RPMI7951 (cell line): ENCODE results near the gene SLC6A3. TPM values are rescaled to one million over a fixed set of nuclear protein-coding genes. Genes with fewer than 3 reads are reported as not detected.

ENCODE experiments used
- DNase-seq: peaks from one replicate; pipeline ENCODE4 v3.0.0-alpha.2; 2012; ENCODE audit warnings: low read depth
- total RNA-seq: library from RNA; depleted of rRNA; stranded (reverse); fragments of >200 nt; shearing (Covaris generic); gene quantifications from 2 replicates; pipeline ENCODE4 v1.2.3, GENCODE V29; 2014; rRNA removed

The SLC6A3 gene
- total RNA-seq, 1 experiment from 2014 or later: not detected

DNA sequence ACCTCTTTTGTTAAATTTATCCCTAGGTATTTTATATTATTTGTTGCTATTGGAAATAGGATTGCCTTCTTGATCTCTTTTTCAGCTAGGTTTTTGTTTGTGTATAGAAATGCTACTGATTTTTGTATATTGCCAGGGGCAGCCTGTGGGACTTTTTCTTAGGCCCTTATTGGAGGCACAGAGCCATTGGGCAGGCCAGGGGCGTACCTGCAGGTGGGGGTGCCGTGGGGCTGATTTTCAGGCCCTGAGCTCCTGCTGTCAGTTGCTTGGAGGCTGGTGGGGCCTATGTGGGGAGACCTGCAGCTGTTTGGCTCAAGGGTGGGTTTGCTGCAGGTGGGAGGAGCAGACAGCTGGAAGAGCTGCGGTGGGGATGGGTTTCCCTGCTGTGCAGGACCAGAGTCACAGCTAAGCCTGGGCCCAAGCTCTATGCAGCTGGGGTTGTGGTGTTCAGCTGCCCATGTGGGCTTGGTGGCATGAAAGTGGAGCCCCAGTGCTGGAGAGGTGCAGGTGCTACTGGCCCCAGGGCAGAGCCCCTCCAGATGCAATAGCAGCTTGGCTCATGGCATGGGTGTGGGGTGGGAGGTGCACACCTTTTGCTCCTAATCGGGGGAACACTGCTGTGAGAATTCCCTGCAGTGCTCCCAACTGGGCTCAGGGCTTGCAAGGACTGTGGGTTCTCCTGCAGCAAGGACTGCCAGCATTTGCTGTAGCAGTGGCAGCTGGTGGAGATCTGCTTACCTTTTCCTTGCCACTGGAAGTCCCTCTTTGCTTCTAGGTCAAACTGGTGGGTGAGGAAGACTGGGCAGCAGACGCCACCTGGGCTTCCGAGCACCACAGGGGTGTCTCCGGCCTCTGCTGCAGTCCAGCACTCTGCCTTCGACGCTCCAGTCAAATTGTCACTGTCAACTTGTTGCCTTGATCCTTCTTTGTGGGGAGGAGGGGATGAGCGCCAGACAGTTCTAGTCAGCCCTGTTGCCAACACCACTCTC lies 92.7 kb downstream of the SLC6A3 start:
- DNase-seq: no peak

GRCh38 chr5:1351156-1351555 lies 94.1 kb downstream of the SLC6A3 start:
- DNase-seq: no peak

GRCh38 chr5:1349246-1349645 lies 96.0 kb downstream of the SLC6A3 start:
- DNase-seq: no peak

- no peak for DNase-seq
These were observed 96.3 kb downstream of the SLC6A3 start for GRCh38 chr5:1348986-1349245.

GRCh38 chr5:1347571-1347970 lies 97.7 kb downstream of the SLC6A3 start:
- no peak for DNase-seq

GRCh38 chr5:1346627-1347440 lies 98.4 kb downstream of the SLC6A3 start:
- DNase-seq: no peak

- no peak for DNase-seq
These were observed 99.2 kb downstream of the SLC6A3 start for GRCh38 chr5:1345876-1346626.

DNA sequence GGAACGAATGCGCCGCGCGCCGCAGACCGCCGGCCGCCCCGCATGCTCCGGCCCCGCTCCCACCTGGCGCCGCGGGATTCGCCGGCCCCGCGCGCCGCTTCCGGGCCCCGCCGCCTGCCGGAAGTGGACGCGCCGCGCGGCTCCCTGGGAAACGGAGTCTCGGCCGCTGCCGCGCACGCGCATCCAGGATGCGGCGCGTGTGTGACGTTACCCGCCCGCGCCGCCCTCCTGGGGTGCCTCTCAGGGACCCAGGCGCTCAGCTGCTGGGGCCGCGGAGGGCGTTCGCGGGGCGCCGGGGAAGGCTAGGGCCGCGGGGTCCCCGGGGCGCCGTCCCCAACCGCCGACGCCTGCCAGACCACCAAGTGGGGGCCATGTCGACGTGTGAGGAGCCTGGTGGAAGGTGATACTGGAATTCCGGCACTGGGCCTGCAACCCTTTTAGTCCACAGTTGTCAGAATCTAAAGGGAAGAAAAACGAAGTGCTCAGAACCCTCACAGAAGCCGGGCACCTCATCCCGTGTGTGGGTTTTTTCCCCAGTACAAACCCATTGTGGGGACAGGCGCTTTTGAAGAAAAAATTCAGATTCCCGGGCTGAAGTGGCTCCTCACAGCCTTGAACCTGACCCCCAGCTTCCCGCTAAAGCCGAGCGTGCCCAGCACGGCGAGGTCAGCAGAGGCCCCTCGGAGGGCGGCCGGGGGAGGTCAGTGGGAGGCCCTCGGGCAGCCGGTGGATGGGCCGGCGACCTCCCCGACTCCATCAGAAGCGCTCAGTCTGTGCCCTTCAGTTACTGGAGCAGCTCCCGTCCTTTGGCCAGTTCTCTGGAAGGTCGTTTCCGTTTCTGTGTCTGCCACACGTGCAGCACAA lies 100.0 kb downstream of the SLC6A3 start, which contains the start of gene CLPTM1L:
TSS of gene CLPTM1L (minus strand) at position 125 of the 864 bp plus-strand sequence. CDS start 258 bp downstream, outside the sequence.
- peak; percentile 77 for DNase-seq

DNA sequence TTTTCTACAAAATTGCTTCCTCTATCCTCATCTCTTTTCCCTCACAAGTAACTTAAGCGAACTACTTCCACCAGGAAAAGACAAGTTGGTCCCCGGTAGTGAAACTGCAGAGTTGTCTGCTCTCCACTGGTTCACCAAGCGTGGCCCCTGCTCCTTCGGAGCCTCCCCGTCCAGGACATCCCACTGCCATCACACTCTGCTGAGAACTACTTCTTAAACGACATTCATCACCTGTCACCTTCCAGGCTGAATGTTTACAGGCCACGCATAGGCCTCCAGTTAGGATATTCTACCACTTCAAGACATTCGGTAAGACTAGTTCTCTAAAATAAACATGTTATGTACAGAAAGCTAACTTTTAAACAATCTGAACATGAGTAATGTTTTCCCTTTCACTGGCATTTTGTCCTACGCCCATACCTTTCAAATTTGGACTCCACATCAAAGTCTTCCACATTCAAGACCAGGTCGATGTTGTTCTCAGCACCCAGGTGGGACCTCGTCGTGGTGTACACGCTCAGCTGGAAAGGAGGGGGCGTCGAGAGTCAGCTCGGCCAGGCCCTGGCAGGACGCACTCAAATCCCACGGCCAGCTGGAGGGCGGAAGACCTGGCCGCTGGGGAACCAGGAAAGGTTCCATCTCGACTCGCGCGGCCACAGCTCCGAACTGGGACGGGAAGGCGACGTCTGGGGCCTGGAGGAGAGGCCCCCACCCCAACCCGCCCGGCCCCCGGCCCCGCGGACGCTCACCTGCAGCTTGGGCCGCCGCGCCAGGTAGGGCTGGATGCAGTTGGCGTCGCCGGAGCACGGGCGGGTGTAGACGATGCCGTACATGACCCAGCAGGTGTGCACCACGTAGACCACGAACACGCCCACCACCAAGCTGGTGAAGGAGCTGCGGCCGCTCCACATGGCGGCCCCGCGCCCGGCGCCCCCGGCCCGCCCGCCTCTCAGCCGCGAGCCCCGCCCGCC lies 101.0 kb downstream of the SLC6A3 start:
- no peak for DNase-seq

- no peak for DNase-seq
These were observed 101.9 kb downstream of the SLC6A3 start for GRCh38 chr5:1343315-1343751.

Other genes starting within 250 kb of the SLC6A3 start
- gene SLC6A19, start 243.8 kb downstream of the SLC6A3 start, total RNA-seq: not detected in 2 replicates
- not detected in 2 replicates for gene SLC6A18, start 220.1 kb downstream of the SLC6A3 start, total RNA-seq
- gene TERT, start 150.4 kb downstream of the SLC6A3 start, total RNA-seq: not detected in 2 replicates
- 116 and 141 TPM in 2 replicates for gene CLPTM1L, start 100.3 kb downstream of the SLC6A3 start, total RNA-seq
- gene LPCAT1, start 78.5 kb upstream of the SLC6A3 start, total RNA-seq: 12.3 and 15.0 TPM in 2 replicates